Peyer's patch (tissue), 4 donors: Measurements from ENCODE around the gene MED31. TPM values are rescaled to one million over a fixed set of nuclear protein-coding genes. Genes with fewer than 3 reads are reported as not detected.
"Not testable (repeated sequence)": the region's sequence is repeated elsewhere in the genome, so short reads cannot be mapped to it uniquely, and the experiment has no call there.

Experiments used
- DNase-seq, 3 donors: peaks; one replicate each; pipeline ENCODE4 v3.0.0-alpha.2; 2017 to 2019
- H3K27ac ChIP-seq, 4 donors: fragments of 200-600 bp; sonication (generic); one replicate each; pipeline ENCODE4 v1.5.1; 2016 to 2019
- H3K27me3 ChIP-seq, 2 donors: fragments of 200-600 bp; sonication (generic); one replicate each; pipeline ENCODE4 v1.5.1; 2019
- H3K36me3 ChIP-seq, 3 donors: fragments of 200-600 bp; sonication (generic); one replicate each; pipeline ENCODE4 v1.5.1; 2016 to 2019
- H3K4me1 ChIP-seq, 4 donors: fragments of 200-600 bp; sonication (generic); one replicate each; pipeline ENCODE4 v1.5.1; 2016 to 2019
- H3K4me3 ChIP-seq, 4 donors: fragments of 200-600 bp; sonication (generic); 1 replicate in 3 of 4; 2 replicates in 1 of 4; pipeline ENCODE4 v1.5.1; 2016 to 2019; ENCODE audit warnings: mild to moderate bottlenecking in 1 of 4
- H3K9me3 ChIP-seq, 4 donors: fragments of 200-600 bp; sonication (generic); one replicate each; pipeline ENCODE4 v1.5.1; 2016 to 2019; ENCODE audit warnings: mild to moderate bottlenecking in 1 of 4
- POLR2A ChIP-seq, 2 donors: fragments of 450-650 bp; IDR thresholded peaks; one replicate each; pipeline ENCODE4 v1.5.1; 2017; ENCODE audit warnings: antibody characterized with exemption in 2 of 2, mild to moderate bottlenecking in 2 of 2, moderate library complexity in 2 of 2
- total RNA-seq, 4 donors: library from RNA; depleted of rRNA; stranded (reverse); fragments of >200 nt; gene quantifications; one replicate each; pipeline ENCODE4 v1.1.0, GENCODE V29; 2016
- TF ChIP-seq, protein P1 (sequence below), 6 experiments: fragments of 450-650 bp in 4 of 6; fragments of 200-600 bp in 2 of 6; sonication (generic) in 1 of 6; IDR thresholded peaks; one replicate each; pipeline ENCODE4 v1.5.1; 2017 to 2019; ENCODE audit warnings: antibody characterized with exemption in 6 of 6, mild to moderate bottlenecking in 3 of 6, moderate library complexity in 1 of 6

The MED31 gene
- total RNA-seq, 4 donors from 2014 or later, result 2.0 to 4.9 (median 3.1) TPM

- no peaks in the 10 kb centered on the region for H3K36me3 ChIP-seq
- H3K27me3 ChIP-seq, result no peaks in the 10 kb centered on the region
- no peak overlapping the region for H3K27ac ChIP-seq
- no peak overlapping the region for H3K4me3 ChIP-seq
- TF ChIP-seq, protein P1, sequence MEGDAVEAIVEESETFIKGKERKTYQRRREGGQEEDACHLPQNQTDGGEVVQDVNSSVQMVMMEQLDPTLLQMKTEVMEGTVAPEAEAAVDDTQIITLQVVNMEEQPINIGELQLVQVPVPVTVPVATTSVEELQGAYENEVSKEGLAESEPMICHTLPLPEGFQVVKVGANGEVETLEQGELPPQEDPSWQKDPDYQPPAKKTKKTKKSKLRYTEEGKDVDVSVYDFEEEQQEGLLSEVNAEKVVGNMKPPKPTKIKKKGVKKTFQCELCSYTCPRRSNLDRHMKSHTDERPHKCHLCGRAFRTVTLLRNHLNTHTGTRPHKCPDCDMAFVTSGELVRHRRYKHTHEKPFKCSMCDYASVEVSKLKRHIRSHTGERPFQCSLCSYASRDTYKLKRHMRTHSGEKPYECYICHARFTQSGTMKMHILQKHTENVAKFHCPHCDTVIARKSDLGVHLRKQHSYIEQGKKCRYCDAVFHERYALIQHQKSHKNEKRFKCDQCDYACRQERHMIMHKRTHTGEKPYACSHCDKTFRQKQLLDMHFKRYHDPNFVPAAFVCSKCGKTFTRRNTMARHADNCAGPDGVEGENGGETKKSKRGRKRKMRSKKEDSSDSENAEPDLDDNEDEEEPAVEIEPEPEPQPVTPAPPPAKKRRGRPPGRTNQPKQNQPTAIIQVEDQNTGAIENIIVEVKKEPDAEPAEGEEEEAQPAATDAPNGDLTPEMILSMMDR (IDR thresholded peaks at IDR 0.05), result no peak
- TF ChIP-seq POLR2A (IDR thresholded peaks at IDR 0.05), result no peak
- H3K9me3 ChIP-seq, result no peaks in the 10 kb centered on the region
- DNase-seq, result no peak
- H3K4me1 ChIP-seq, result no peaks in the 10 kb centered on the region
These were observed 44.2 kb upstream of the MED31 start for GRCh38 chr17:6695565-6695964.

- Histone ChIP-seq H3K9me3 (no peaks in the 10 kb centered on the region), H3K4me1 (no peaks in the 10 kb centered on the region), H3K4me3 (no peak overlapping the region), H3K36me3 (no peaks in the 10 kb centered on the region), H3K27ac (no peak overlapping the region), H3K27me3 (no peaks in the 10 kb centered on the region)
- TF ChIP-seq POLR2A (IDR thresholded peaks at IDR 0.05), result no peak
- TF ChIP-seq, protein P1 (IDR thresholded peaks at IDR 0.05), result no peak
- no peak for DNase-seq
These were observed 43.6 kb upstream of the MED31 start for GRCh38 chr17:6695051-6695450.

GRCh38 chr17:6691958-6692357 is 40.6 kb upstream of the MED31 start:
- DNase-seq, H3K27ac ChIP-seq, H3K4me3 ChIP-seq, H3K4me1 ChIP-seq, H3K36me3 ChIP-seq, H3K9me3 ChIP-seq, H3K27me3 ChIP-seq: not testable (repeated sequence)

GRCh38 chr17:6691546-6691945 is 40.1 kb upstream of the MED31 start:
- Histone ChIP-seq H3K36me3 (no peaks in the 10 kb centered on the region), H3K4me3 (no peak overlapping the region), H3K9me3 (no peaks in the 10 kb centered on the region), H3K27ac (no peak overlapping the region), H3K27me3 (no peaks in the 10 kb centered on the region), H3K4me1 (no peaks in the 10 kb centered on the region)
- no peak for DNase-seq
- TF ChIP-seq, protein P1 (IDR thresholded peaks at IDR 0.05), result no peak
- TF ChIP-seq POLR2A (IDR thresholded peaks at IDR 0.05), result no peak

DNA sequence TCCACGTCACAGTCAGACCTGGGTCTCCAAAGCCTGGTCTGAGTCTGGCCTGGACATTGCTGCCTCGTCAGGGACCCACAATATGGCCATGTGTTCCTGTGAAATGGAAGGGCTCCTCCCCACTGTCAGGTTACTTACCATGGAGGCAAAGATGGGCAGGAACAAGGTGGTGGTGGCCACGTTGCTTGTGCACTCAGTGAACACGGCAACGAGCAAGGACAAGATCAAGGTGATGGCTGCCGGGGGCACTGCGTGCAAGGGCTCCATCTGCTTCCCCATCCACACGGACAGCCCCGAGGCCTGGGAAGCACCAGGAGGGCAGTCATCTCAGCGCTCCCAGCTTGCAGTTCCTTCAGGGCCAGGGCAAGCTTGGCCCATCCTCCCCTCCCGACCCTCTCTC is 39.2 kb upstream of the MED31 start:
- Histone ChIP-seq H3K4me1 (no peaks in the 10 kb centered on the region), H3K4me3 (no peak overlapping the region), H3K36me3 (no peaks in the 10 kb centered on the region), H3K27me3 (no peaks in the 10 kb centered on the region), H3K9me3 (no peaks in the 10 kb centered on the region), H3K27ac (no peak overlapping the region)
- no peak for DNase-seq
- TF ChIP-seq, protein P1 (IDR thresholded peaks at IDR 0.05), result no peak

- H3K4me1 ChIP-seq, result no peaks in the 10 kb centered on the region
- H3K4me3 ChIP-seq, result no peak overlapping the region
- no peak overlapping the region for H3K27ac ChIP-seq
- DNase-seq, result no peak
- no peak for TF ChIP-seq POLR2A (IDR thresholded peaks at IDR 0.05)
- no peaks in the 10 kb centered on the region for H3K9me3 ChIP-seq
- H3K27me3 ChIP-seq, result no peaks in the 10 kb centered on the region
- H3K36me3 ChIP-seq, result no peaks in the 10 kb centered on the region
These were observed 37.5 kb upstream of the MED31 start for GRCh38 chr17:6688944-6689343.

GRCh38 chr17:6686026-6686425 is 34.6 kb upstream of the MED31 start:
- H3K27ac ChIP-seq, result no peak overlapping the region
- H3K27me3 ChIP-seq, result no peaks in the 10 kb centered on the region
- H3K4me3 ChIP-seq, result no peak overlapping the region
- no peaks in the 10 kb centered on the region for H3K4me1 ChIP-seq
- no peaks in the 10 kb centered on the region for H3K36me3 ChIP-seq
- DNase-seq, result peak in 1 of 3 donors; percentile 8
- TF ChIP-seq POLR2A (IDR thresholded peaks at IDR 0.05), result no peak
- TF ChIP-seq, protein P1 (IDR thresholded peaks at IDR 0.05), result no peak
- no peaks in the 10 kb centered on the region for H3K9me3 ChIP-seq
